ENCODE results near the gene CD300A.
"Not testable (repeated sequence)": the region's sequence is repeated elsewhere in the genome, so short reads cannot be mapped to it uniquely, and the experiment has no call there.

The CD300A gene

GRCh38 chr17:74478420-74479100 is 12.1 kb downstream of the CD300A start:
- no peak for FAIRE-seq
- no peak for DNase-seq (ENCODE audit: low spot score)

GRCh38 chr17:74480290-74480689 is 13.9 kb downstream of the CD300A start:
- no peak for FAIRE-seq
- no peak for DNase-seq (ENCODE audit: low spot score)

GRCh38 chr17:74481621-74482020 is 15.2 kb downstream of the CD300A start:
- DNase-seq (ENCODE audit: low spot score) (no peak), FAIRE-seq (no peak)

GRCh38 chr17:74484066-74484465 is 17.6 kb downstream of the CD300A start:
- FAIRE-seq, result no peak
- no peak for DNase-seq (ENCODE audit: low spot score)

- DNase-seq (ENCODE audit: low spot score), result peak; percentile 9
- no peak for FAIRE-seq
These were observed 18.7 kb downstream of the CD300A start for GRCh38 chr17:74485022-74485743.

- DNase-seq (ENCODE audit: low spot score) (peak; percentile 2), FAIRE-seq (no peak)
These were observed 19.4 kb downstream of the CD300A start for GRCh38 chr17:74485841-74486240.

GRCh38 chr17:74488276-74488675 is 21.8 kb downstream of the CD300A start:
- DNase-seq (ENCODE audit: low spot score); FAIRE-seq: not testable (repeated sequence)

- peak; percentile 2 for DNase-seq (ENCODE audit: low spot score)
- FAIRE-seq, result no peak
These were observed 24.3 kb downstream of the CD300A start for GRCh38 chr17:74490716-74491115.

- peak; percentile 0 for DNase-seq (ENCODE audit: low spot score)
- FAIRE-seq, result no peak
These were observed 25.2 kb downstream of the CD300A start for GRCh38 chr17:74491626-74492025.

- FAIRE-seq (peak; percentile 90), DNase-seq (ENCODE audit: low spot score) (peak; percentile 85)
These were observed 26.9 kb downstream of the CD300A start for GRCh38 chr17:74493331-74493833.

- FAIRE-seq (no peak), DNase-seq (ENCODE audit: low spot score) (peak; percentile 3)
These were observed 31.0 kb downstream of the CD300A start for GRCh38 chr17:74497471-74497870.

- DNase-seq (ENCODE audit: low spot score) (peak; percentile 1), FAIRE-seq (no peak)
These were observed 33.6 kb downstream of the CD300A start for GRCh38 chr17:74499992-74500391.

GRCh38 chr17:74502861-74503260 is 36.4 kb downstream of the CD300A start:
- FAIRE-seq, result no peak
- DNase-seq (ENCODE audit: low spot score), result no peak

- not testable (repeated sequence) for DNase-seq (ENCODE audit: low spot score); FAIRE-seq
These were observed 37.5 kb downstream of the CD300A start for GRCh38 chr17:74503949-74504348.

- FAIRE-seq (no peak), DNase-seq (ENCODE audit: low spot score) (no peak)
These were observed 41.7 kb downstream of the CD300A start for GRCh38 chr17:74508156-74508555.

GRCh38 chr17:74512036-74512435 is 45.6 kb downstream of the CD300A start:
- no peak for FAIRE-seq

GRCh38 chr17:74512624-74513091 is 46.2 kb downstream of the CD300A start:
- FAIRE-seq, result no peak

More at GRCh38 chr17:74512036-74512435, 45.6 kb downstream of the CD300A start:
- no peak for DNase-seq (ENCODE audit: low spot score)

GRCh38 chr17:74513987-74514631 is 47.7 kb downstream of the CD300A start:
- peak; percentile 100 for FAIRE-seq
- peak; percentile 89 for DNase-seq (ENCODE audit: low spot score)

More at GRCh38 chr17:74512624-74513091, 46.2 kb downstream of the CD300A start:
- no peak for DNase-seq (ENCODE audit: low spot score)

- peak; percentile 78 for DNase-seq (ENCODE audit: low spot score)
- FAIRE-seq, result no peak
These were observed 48.3 kb downstream of the CD300A start for GRCh38 chr17:74514632-74515334.

- FAIRE-seq, result no peak
These were observed 49.5 kb downstream of the CD300A start for GRCh38 chr17:74515941-74516340.

More at GRCh38 chr17:74515941-74516340, 49.5 kb downstream of the CD300A start:
- no peak for DNase-seq (ENCODE audit: low spot score)

Measured in urothelium cell line (cell line).